Epithelial cell of esophagus (primary cell): Measurements from ENCODE around the gene SPTLC3.
A peak's percentile ranks its signal among the peaks of the same experiment; 100 is the strongest.

Experiments used
- DNase-seq: peaks from one replicate; pipeline ENCODE4 v3.0.0; 2010; ENCODE audit warnings: low read depth
- H3K4me3 ChIP-seq: 2 replicates; pipeline ENCODE4 v1.5.1; 2011; ENCODE audit warnings: mild to moderate bottlenecking, low read length, control low read depth
- CTCF ChIP-seq: IDR thresholded peaks from 2 replicates; pipeline ENCODE4 v1.5.1; 2011; ENCODE audit warnings: low read depth, mild to moderate bottlenecking, low read length, control low read depth, inconsistent platforms; ENCODE audit not compliant: insufficient read depth; ENCODE audit errors: missing control alignments

Gene SPTLC3

DNA sequence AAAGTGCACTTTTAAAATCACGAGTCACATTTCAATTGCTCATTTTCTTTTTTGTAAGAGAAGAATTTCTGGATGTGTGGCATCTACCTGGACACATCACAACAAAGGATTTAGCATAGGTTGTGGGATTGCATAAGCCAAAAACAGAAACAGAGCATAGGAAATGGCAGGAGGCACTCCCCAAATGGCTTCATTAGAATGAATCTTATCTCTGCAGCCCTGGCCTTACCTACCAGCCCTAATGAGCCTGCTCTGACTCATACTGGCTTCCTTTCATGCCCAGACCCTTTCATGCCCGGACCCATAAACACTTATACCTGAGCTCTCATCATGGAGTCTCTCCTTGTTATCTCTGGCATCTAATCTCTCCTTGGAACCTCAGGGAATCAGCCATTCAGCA lies 23.9 kb upstream of the SPTLC3 start:
- no peak overlapping the region for H3K4me3 ChIP-seq
- DNase-seq = peak; percentile 90
- TF ChIP-seq CTCF = no peak

DNA sequence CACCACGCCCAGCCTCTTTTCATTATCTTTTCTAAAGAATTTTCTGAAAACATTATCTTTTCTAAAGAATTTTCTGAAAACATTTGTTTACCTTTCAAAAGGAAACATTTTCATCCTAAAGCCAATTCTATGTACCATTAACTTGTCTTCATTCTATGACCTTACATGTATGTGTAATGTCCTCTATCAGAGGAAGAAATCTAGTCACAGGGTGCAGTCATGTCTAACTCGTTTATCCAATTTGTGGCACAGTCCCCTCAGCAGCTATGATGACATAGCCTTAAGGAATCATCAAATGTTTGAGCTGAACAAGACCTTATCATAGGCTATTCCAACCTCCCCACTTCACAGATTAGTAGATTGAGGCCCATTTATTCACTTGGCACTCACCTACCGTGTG lies 21.5 kb upstream of the SPTLC3 start:
- H3K4me3 ChIP-seq = no peak overlapping the region
- DNase-seq = no peak
- no peak for TF ChIP-seq CTCF

DNA sequence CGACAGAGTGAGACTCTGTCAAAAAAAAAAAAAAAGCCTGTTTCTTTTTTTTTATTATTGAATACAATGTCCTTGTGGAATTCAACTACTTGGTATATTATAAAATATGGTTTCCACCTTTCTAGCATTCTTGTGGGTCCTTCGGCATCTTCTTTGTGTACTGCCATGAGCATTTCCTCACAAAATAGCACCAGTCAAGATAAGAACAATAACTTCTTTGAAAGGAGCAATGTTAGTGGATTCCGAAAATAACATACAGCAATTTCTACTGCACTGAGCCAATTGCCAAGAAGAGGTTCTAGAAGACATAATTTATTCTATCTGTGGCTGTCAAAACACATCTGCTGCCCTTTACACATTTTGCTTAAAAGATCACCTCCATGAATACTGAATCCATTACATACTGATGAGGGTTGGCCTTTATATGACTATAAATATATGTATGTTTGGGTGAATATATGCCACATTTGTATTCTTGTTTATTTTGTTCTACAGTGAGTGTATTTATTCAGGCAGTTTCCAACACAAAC lies 19.1 kb upstream of the SPTLC3 start:
- no peak for DNase-seq
- H3K4me3 ChIP-seq = no peak overlapping the region
- no peak for TF ChIP-seq CTCF

DNA sequence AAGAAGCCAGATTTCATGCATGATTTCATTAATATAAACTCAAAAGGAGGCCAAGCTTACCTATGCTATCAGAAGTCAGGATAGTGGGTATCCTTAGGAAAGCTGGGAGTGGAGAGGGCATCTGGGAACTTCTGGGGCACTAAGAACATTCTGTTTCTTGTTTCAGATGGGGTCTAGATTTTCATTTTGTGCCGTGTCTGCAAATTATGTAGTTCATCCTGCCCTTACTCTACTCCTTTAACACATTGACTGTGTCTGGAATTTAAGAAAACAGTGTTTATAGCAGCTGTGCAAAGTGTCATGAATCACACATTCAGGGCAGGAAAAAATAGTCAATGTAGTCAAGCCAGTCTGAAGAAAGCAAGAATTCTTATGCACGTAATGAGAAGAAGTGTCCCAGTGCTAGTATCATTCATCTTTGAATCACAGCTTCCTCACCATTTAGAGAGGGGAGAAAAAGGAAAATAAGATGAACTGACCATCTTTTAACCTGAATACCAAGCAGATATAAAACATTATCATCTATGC lies 11.6 kb upstream of the SPTLC3 start:
- DNase-seq = no peak
- H3K4me3 ChIP-seq = no peak overlapping the region
- TF ChIP-seq CTCF = no peak

DNA sequence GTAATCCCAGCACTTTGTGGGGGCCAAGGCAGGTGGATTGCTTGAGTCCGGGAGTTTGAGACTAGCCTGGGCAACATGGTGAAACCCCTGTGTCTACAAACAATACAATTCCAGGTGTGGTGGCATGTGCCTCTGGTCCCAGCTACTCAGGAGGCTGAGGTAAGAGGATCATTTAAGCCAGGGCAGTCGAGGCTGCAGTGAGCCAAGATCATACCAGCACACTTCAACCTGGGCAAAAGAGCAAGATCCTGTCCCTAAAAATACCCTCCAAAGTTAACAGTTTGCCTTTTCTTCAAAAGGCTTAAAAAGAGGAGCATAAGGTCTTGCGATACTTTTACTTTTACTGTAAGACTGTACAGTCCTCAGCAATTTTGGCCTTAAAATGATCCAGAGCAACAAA lies 10.7 kb upstream of the SPTLC3 start:
- TF ChIP-seq CTCF = no peak
- DNase-seq = no peak
- H3K4me3 ChIP-seq = no peak overlapping the region

- no peak for TF ChIP-seq CTCF
- no peak for DNase-seq
- no peak overlapping the region for H3K4me3 ChIP-seq
Observed at GRCh38 chr20:12999201-12999600, 9.6 kb upstream of the SPTLC3 start.

DNA sequence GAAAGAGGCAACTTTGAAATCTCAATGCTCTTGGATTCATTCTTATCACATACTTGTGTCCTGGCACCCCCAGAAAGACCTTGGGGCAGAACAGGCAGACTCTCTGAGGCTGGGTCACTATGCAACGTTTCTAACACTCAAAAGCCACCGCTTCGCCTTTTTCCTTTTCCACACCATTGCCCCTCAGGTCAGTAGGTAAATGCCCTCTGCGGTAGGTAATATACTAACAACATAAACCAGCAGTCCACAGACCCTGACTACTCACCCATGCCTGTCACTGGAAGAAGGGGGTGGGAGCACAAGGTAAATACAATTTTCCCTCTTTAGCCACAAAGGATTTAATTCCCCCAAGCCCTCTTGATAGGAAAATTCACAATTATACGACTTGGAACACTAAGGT lies 6.5 kb upstream of the SPTLC3 start:
- TF ChIP-seq CTCF = no peak
- H3K4me3 ChIP-seq = no peak overlapping the region
- DNase-seq = no peak
